ENCODE measurements around the gene CFAP97D2.
"Not testable (repeated sequence)": the region's sequence is repeated elsewhere in the genome, so short reads cannot be mapped to it uniquely, and the experiment has no call there.

Gene CFAP97D2

GRCh38 chr13:114152831-114153371 lies 26.2 kb upstream of the CFAP97D2 start:
- intact Hi-C loops (cut with DNase I) = no loop called here
- DNase-seq = peak in 14 of 42 donors; percentile 22 to 64 (median 42)

- intact Hi-C loops (cut with DNase I) = no loop called here
- DNase-seq = no peak
Measured at GRCh38 chr13:114153485-114154080, 25.5 kb upstream of the CFAP97D2 start.

- intact Hi-C loops (cut with DNase I) = no loop called here
- DNase-seq = no peak
Measured at GRCh38 chr13:114154476-114154875, 24.6 kb upstream of the CFAP97D2 start.

- intact Hi-C loops (cut with DNase I) = no loop called here
- DNase-seq = no peak
Measured at GRCh38 chr13:114155320-114155719, 23.7 kb upstream of the CFAP97D2 start.

- no peak for DNase-seq
- intact Hi-C loops (cut with DNase I) = no loop called here
Measured at GRCh38 chr13:114155926-114156883, 22.9 kb upstream of the CFAP97D2 start.

GRCh38 chr13:114157869-114158495 lies 21.1 kb upstream of the CFAP97D2 start:
- intact Hi-C loops (cut with DNase I) = no loop called here
- no peak for DNase-seq

DNA sequence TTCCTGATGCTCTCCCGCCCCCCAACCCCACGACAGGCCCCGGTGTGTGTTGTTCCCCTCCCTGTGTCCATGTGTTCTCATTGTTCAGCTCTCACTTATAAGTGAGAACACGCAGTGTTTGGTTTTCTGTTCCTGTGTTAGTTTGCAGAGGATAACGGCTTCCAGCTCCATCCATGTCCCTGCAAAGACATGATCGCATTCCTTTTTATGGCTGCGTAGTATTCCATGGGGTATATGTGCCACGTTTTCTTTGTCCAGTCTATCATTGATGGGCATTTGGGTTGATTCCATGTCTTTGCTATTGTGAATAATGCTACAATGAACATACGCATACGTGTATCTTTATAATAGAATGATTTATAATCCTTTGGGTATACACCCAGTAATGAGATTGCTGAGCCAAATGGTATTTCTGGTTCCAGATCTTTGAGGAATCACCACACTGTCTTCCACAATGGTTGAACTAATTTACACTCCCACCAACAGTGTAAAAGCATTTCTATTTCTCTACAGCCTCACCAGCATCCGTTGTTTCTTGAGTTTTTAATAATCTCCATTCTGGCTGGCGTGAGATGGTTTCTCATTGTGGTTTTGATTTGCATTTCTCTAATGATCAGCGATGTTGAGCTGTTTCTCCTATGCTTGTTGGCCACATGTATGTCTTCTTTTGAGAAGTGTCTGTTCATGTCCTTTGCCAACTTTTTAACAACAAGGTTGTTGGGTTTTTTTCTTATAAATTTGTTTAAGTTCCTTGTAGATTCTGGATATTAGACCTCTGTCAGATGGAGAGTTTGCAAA lies 20.0 kb upstream of the CFAP97D2 start:
- intact Hi-C loops (cut with DNase I); DNase-seq: not testable (repeated sequence)

DNA sequence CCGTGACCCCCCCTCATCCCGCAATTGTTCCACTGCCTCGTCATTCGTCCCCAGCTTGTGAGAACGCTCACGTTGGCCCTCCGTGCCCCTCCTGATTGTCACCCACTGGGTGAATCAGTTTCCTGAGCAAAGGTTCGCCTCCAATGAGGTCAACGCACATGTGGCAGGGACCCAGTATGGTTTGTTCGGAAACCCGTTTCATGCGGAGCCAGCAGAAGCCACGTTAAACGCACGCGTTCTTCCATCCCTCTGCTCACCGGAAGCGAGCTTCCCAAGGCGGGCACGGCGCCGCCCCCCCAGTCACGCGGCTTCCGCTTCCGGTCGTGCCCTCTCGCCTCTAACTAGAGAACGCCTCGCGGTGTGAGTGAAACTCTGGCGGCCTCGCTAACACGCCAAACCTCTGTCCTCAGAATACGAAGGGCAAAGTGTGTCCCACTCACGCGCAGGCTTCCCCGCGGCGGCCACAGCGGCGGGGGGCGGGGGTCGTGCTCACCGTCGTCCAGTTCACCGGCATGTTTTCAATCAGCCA lies 18.0 kb upstream of the CFAP97D2 start:
- intact Hi-C loops (cut with DNase I) = loop anchor here (10.0 kb wide), 1 partner anchor 96 kb away; no protein-coding TSS in a partner anchor
- DNase-seq = no peak

- peak in 26 of 42 donors; percentile 20 to 64 (median 40) for DNase-seq
- intact Hi-C loops (cut with DNase I) = loop anchor here (10.0 kb wide), 1 partner anchor 97 kb away; no protein-coding TSS in a partner anchor
Measured at GRCh38 chr13:114161644-114162532, 17.2 kb upstream of the CFAP97D2 start.

- DNase-seq = no peak
- intact Hi-C loops (cut with DNase I) = loop anchor here (10.0 kb wide), 1 partner anchor 98 kb away; no protein-coding TSS in a partner anchor
Measured at GRCh38 chr13:114162533-114162922, 16.5 kb upstream of the CFAP97D2 start.

GRCh38 chr13:114164053-114164452 lies 15.0 kb upstream of the CFAP97D2 start:
- intact Hi-C loops (cut with DNase I) = loop anchor here (10.0 kb wide), 1 partner anchor 99 kb away; no protein-coding TSS in a partner anchor

DNA sequence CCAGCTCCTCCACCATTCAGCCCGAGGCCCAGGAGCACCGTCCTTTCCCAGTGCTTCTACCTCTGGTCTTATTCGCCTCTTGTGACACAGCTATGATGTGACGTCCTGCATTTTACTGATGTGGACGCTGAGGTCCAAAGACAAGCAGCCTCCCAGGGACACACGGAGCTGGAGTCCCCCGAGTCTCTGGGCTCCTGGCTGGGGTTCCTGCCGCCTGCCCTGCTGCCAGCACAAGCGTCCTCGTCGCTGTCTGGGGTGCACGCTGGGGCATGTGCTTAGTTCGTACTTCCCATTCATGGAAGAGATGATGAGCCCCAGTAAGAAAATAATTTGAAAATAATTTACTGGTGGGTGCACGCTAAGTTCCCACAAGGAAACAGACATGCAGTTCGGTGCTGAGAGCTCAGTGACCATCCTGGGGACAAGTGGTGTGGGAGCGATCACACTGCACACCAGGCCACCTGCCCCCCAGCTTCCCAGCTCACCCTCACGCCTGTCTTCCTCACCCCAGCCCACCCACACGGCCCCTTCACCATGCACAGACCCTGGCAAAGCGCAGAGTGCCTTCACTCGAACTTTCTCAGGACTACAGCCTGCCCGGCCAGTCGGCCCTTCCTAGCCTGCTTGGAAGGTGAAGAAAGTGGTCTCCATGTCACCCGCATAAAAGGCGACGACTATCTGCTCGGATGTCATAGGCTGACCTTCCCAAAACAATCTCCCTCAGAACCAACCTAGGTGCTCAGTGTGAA lies 14.2 kb upstream of the CFAP97D2 start:
- no peak for DNase-seq
- intact Hi-C loops (cut with DNase I) = loop anchor here (10.0 kb wide), 1 partner anchor 100 kb away; no protein-coding TSS in a partner anchor

More at GRCh38 chr13:114164053-114164452, 15.0 kb upstream of the CFAP97D2 start:
- DNase-seq = no peak

DNA sequence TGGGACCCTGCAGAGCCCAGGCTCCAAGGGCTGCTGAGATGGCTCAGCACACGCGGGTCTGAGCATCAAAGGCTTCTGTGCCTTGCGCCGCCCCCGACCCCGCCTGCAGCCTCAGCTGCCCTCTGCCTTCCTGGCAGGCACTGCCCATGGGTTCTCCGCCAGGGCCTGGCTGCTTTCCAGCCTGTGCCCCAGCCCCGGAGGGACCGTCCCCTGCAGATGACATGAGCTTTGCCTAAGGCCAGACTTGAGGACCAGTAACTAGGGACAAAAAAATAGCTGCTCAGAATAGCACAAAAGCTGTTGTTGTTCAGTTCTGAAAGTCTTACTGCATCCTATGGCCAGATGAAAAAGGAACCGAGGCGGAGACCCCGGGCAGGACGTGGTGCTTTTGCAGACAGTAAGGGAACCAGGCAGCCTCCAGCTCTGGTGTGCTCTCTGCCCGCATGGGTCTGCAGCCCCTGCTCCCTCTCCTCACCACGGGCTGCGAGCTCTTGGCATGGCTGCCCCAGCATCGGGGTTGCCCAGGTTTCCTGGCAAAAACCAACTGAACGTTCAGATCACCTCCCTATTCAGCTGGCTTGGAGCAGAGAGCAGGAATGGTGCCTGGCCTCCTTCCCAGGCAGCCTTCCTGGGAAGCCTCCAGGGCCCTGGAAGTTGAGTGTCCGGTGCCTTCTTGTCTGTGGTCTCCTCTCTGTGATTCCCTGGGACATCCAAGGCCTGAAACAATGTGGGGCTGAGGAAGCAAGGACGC lies 12.5 kb upstream of the CFAP97D2 start:
- intact Hi-C loops (cut with DNase I) = loop anchor here (10.0 kb wide), 1 partner anchor 102 kb away; no protein-coding TSS in a partner anchor
- DNase-seq = peak; percentile 69 to 95 (median 83)

DNA sequence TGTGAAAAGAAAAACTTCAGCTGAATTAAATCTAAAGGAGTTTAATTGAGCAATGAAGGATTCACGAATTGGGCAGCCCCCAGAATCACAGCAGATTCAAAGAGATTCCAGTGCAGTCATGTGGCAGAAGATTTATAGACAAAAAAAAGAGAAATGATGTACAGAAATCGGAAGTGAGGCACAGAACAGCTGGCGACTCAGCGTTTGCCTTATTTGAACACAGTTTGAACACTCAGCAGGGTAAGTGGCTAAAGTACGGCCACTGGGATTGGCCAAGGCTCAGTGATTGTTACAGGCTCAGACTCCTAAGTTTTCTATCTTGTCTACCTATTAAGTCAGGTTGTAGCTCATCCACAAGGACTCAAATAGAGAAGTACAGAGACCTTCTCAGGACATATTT lies 11.6 kb upstream of the CFAP97D2 start:
- DNase-seq = peak in 2 of 42 donors; percentile 20 to 53
- intact Hi-C loops (cut with DNase I) = loop anchor here (10.0 kb wide), 1 partner anchor 103 kb away; no protein-coding TSS in a partner anchor

- intact Hi-C loops (cut with DNase I) = loop anchor here (10.0 kb wide), 1 partner anchor 103 kb away; no protein-coding TSS in a partner anchor
- DNase-seq = no peak
Measured at GRCh38 chr13:114167885-114168284, 11.2 kb upstream of the CFAP97D2 start.

All from head of caudate nucleus (tissue), 42 donors.